Forelimb muscle (tissue), 1 donor: Measurements from ENCODE around the gene SLC35D2. TPM values are rescaled to one million over a fixed set of nuclear protein-coding genes. Genes with fewer than 3 reads are reported as not detected.
"Not testable (repeated sequence)": the region's sequence is repeated elsewhere in the genome, so short reads cannot be mapped to it uniquely, and the experiment has no call there.

Experiments
- DNase-seq: peaks from one replicate; pipeline ENCODE4 v3.0.0-alpha.2; 2013; ENCODE audit warnings: low read depth
- polyA plus RNA-seq: library from polyadenylated mRNA; unstranded; fragments of 120-200 nt; gene quantifications from one replicate; pipeline ENCODE4 v1.2.1, GENCODE V29; 2013; ENCODE audit not compliant: insufficient read length

Gene SLC35D2
- polyA plus RNA-seq, 1 donor: 26.1 TPM

- DNase-seq: peak; percentile 14
Observed at GRCh38 chr9:96317335-96317980, 66.1 kb downstream of the SLC35D2 start.

GRCh38 chr9:96309850-96310249 lies 73.7 kb downstream of the SLC35D2 start:
- DNase-seq: no peak

GRCh38 chr9:96306958-96307357 lies 76.6 kb downstream of the SLC35D2 start:
- not testable (repeated sequence) for DNase-seq

GRCh38 chr9:96305171-96305570 lies 78.3 kb downstream of the SLC35D2 start:
- DNase-seq: no peak

- no peak for DNase-seq
Observed at GRCh38 chr9:96304230-96304629, 79.3 kb downstream of the SLC35D2 start.

GRCh38 chr9:96302021-96302420 lies 81.5 kb downstream of the SLC35D2 start, which contains the start of gene HSD17B3:
Gene HSD17B3 (minus strand): TSS chr9:96302176. CDS start chr9:96302104, 72 bp downstream.
- DNase-seq: no peak

- no peak for DNase-seq
Observed at GRCh38 chr9:96299823-96300222, 83.7 kb downstream of the SLC35D2 start.

GRCh38 chr9:96294159-96294545 lies 89.4 kb downstream of the SLC35D2 start:
- no peak for DNase-seq

- DNase-seq: no peak
Observed at GRCh38 chr9:96293498-96294158, 89.9 kb downstream of the SLC35D2 start.

- no peak for DNase-seq
Observed at GRCh38 chr9:96289392-96289791, 94.1 kb downstream of the SLC35D2 start.

- no peak for DNase-seq
Observed at GRCh38 chr9:96281641-96282040, 101.9 kb downstream of the SLC35D2 start.

- DNase-seq: no peak
Observed at GRCh38 chr9:96279932-96280331, 103.6 kb downstream of the SLC35D2 start.

GRCh38 chr9:96274939-96275338 lies 108.6 kb downstream of the SLC35D2 start:
- no peak for DNase-seq

Other genes with a start within 250 kb of the SLC35D2 start
- gene HSD17B3, start 81.5 kb downstream of the SLC35D2 start, polyA plus RNA-seq: 1.0 TPM
- gene ZNF367, start 34.7 kb upstream of the SLC35D2 start, polyA plus RNA-seq: 5.2 TPM
- 11.9 TPM for gene HABP4, start 66.5 kb upstream of the SLC35D2 start, polyA plus RNA-seq
- 13.5 TPM for gene CDC14B, start 236.1 kb upstream of the SLC35D2 start, polyA plus RNA-seq